GM12872 (cell line): ENCODE results near the gene C7orf33.

Source experiments
- TF ChIP-seq, protein P1 (sequence below): IDR thresholded peaks from 3 replicates; pipeline ENCODE4 v1.5.1; 2011; ENCODE audit warnings: low read depth, mild to moderate bottlenecking, low read length, moderate library complexity; ENCODE audit not compliant: insufficient read depth

The C7orf33 gene

GRCh38 chr7:148637094-148637493 lies 46.5 kb downstream of the C7orf33 start:
- TF ChIP-seq, protein P1, sequence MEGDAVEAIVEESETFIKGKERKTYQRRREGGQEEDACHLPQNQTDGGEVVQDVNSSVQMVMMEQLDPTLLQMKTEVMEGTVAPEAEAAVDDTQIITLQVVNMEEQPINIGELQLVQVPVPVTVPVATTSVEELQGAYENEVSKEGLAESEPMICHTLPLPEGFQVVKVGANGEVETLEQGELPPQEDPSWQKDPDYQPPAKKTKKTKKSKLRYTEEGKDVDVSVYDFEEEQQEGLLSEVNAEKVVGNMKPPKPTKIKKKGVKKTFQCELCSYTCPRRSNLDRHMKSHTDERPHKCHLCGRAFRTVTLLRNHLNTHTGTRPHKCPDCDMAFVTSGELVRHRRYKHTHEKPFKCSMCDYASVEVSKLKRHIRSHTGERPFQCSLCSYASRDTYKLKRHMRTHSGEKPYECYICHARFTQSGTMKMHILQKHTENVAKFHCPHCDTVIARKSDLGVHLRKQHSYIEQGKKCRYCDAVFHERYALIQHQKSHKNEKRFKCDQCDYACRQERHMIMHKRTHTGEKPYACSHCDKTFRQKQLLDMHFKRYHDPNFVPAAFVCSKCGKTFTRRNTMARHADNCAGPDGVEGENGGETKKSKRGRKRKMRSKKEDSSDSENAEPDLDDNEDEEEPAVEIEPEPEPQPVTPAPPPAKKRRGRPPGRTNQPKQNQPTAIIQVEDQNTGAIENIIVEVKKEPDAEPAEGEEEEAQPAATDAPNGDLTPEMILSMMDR: no peak

DNA sequence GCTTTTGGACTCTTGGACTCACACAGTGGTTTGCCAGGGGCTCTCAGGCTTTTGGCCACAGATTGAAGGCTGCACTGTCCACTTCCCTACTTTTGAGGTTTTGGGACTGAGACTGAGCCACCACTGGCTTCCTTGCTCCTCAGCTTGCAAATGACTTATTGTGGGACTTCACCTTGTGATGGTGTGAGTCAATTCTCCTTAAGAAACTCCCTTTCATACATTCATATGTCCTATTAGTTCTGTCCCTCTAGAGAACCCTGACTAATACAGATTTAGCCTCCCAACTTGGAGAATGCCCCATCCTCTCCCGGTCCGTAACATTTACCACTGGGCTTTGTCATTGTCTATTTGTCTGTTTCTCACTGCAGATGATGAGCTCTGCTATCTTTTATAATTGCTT lies 55.3 kb downstream of the C7orf33 start:
- TF ChIP-seq, protein P1: no peak

GRCh38 chr7:148650232-148650858 lies 59.8 kb downstream of the C7orf33 start:
- TF ChIP-seq, protein P1: no peak

- TF ChIP-seq, protein P1: no peak
Observed at GRCh38 chr7:148652773-148653172, 62.2 kb downstream of the C7orf33 start.

DNA sequence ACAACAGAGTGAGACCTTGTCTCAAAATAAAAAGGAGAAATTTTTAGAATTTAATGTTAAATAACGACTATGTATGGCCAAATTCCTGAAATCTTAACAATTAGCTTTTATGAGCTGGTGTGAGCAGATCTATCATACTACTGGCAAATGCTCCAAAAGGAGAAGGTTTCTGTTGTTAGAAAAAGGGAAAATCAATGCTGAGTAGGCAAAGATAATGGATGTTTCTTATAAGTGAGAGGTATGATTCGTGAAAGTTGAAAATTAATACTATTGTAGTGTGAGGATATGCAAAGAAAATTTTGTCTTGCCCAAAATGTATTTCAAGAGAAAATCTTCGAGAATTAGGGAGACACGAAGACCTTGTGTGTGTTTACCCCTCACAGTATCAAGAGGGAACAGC lies 67.4 kb downstream of the C7orf33 start:
- TF ChIP-seq, protein P1: no peak

- TF ChIP-seq, protein P1: no peak
Observed at GRCh38 chr7:148661471-148661870, 70.9 kb downstream of the C7orf33 start.

- TF ChIP-seq, protein P1: no peak
Observed at GRCh38 chr7:148662646-148663045, 72.1 kb downstream of the C7orf33 start.
